Measurements from ENCODE around the gene AZIN2.
A peak's percentile ranks its signal among the peaks of the same experiment; 100 is the strongest.
"Not testable (repeated sequence)": the region's sequence is repeated elsewhere in the genome, so short reads cannot be mapped to it uniquely, and the experiment has no call there.

The AZIN2 gene

DNA sequence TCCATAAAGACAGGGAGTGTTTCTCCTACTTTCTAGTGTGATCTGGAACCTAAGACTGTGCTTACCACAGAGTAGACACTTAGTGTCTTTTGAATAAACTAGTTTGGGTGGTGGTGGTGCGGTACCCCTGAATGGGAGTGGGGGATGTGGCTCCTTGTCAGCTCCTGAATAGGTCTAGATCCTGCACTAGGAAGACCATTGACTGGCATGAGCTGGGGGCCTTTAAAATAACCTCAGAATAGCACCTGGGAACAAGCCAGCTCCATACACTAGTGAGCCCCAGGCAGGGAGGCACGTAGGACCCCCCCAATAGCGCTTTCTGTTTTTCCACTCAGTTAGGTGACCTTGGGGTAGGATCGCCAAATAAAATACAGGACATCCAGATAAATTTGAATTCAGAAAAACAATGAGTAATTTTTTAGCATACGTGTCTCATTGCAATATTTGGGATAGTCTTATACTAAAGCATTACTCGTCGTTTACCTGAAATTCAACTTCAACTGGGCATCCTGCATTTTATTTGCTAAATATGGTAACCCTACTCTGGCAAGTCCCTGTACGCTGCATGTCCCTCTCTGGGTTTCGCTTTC, 45.6 kb downstream of the AZIN2 start:
- H3K9ac ChIP-seq (ENCODE audit: insufficient read length) = peak overlapping the region; percentile 95
- no peak for DNase-seq (ENCODE audit: low read depth, low spot score)
- TF ChIP-seq EZH2 (IDR thresholded peaks at IDR 0.05) (no peak), FOXP2 (optimal IDR thresholded peaks at IDR 0.05; ENCODE audit: control extremely low read depth, extremely low read length, insufficient read depth) (no peak), POLR2AphosphoS5 (IDR thresholded peaks at IDR 0.05; ENCODE audit: borderline replicate concordance, low read depth, low read length) (no peak; the same call in 1 of the 2 replicates)
- H3K4me3 ChIP-seq = peak overlapping the region; percentile 89
- H3K36me3 ChIP-seq (ENCODE audit: insufficient read depth, low read length) = no peaks in the 10 kb centered on the region
- peak overlapping the region; percentile 84 for H3K27ac ChIP-seq
- H3K9me3 ChIP-seq (ENCODE audit: low read depth, low read length) = no peaks in the 10 kb centered on the region

DNA sequence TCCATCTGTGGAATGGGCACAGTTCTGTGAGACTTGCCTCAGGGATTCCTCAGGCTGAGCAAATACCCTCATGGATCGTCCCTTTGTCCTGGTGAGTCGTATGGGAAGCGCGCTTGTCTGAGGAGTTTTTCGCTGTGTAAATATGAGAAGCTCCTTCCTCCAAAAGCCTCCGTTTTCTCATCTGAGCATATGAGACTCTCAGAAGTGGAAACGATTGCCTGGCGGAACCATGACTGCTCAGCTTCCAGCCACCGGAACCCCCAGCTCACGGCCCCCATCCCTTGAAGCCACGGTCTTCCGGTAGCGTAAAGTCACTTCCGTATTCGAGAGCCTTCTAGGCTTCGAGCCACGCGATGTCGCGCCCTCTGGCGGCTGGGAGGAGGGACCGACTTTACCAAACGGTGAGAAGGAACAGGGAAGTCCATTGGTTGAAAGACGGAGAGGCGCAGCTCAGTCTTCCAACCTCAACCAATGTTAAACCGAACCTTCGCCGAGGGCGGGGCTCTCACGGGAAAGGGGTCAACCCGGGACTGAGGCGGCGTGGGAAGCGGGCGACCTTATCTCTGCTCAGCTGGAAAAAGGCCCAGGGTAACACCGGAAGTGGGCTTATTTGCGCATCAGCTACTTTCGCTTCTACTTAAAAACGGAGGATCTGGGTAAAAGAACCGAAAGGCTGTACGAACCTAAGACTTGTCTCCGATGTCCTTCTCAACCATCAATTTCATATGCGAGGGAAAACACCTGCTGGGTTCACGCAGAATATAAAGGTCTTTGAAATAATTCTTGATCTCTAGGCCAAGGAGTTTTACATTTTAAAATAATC, 46.3 kb downstream of the AZIN2 start:
- no peaks in the 10 kb centered on the region for H3K36me3 ChIP-seq (ENCODE audit: insufficient read depth, low read length)
- DNase-seq (ENCODE audit: low read depth, low spot score) = peak; percentile 97
- H3K27ac ChIP-seq = peak overlapping the region; percentile 95
- no peaks in the 10 kb centered on the region for H3K9me3 ChIP-seq (ENCODE audit: low read depth, low read length)
- peak overlapping the region; percentile 95 for H3K9ac ChIP-seq (ENCODE audit: insufficient read length)
- H3K4me3 ChIP-seq = peak overlapping the region; percentile 89
- TF ChIP-seq POLR2AphosphoS5 (IDR thresholded peaks at IDR 0.05; ENCODE audit: borderline replicate concordance, low read depth, low read length) (peak; percentile 93), FOXP2 (optimal IDR thresholded peaks at IDR 0.05; ENCODE audit: control extremely low read depth, extremely low read length, insufficient read depth) (peak; percentile 12), EZH2 (IDR thresholded peaks at IDR 0.05) (no peak)

- Histone ChIP-seq H3K9me3 (ENCODE audit: low read depth, low read length) (no peaks in the 10 kb centered on the region), H3K36me3 (ENCODE audit: insufficient read depth, low read length) (no peaks in the 10 kb centered on the region), H3K4me3 (peak overlapping the region; percentile 89), H3K27ac (peak overlapping the region; percentile 47), H3K9ac (ENCODE audit: insufficient read length) (no peak overlapping the region)
- TF ChIP-seq FOXP2 (optimal IDR thresholded peaks at IDR 0.05; ENCODE audit: control extremely low read depth, extremely low read length, insufficient read depth) (no peak), EZH2 (IDR thresholded peaks at IDR 0.05) (no peak), POLR2AphosphoS5 (IDR thresholded peaks at IDR 0.05; ENCODE audit: borderline replicate concordance, low read depth, low read length) (no peak)
- no peak for DNase-seq (ENCODE audit: low read depth, low spot score)
These were observed 47.8 kb downstream of the AZIN2 start for GRCh38 chr1:33128781-33129180.

DNA sequence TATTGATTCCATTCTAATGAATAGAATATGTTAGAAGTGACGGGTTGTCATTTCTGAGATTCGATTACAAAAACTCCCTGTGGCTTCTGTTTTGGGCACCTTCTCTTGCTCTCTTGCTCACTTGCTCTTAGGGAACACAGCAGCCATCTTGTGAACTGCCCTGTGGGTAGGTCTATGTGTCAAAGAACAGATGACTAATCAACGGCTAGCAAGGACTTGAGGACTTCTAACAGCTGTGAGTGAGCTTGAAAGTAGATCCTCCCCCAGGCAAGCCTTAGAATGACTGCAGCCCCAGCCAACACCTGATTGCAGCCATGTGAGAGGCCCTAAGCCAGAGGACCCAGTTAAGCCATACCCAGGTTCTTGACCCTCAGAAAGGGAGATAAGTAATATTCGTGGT, 49.3 kb downstream of the AZIN2 start:
- no peak overlapping the region for H3K4me3 ChIP-seq
- no peaks in the 10 kb centered on the region for H3K36me3 ChIP-seq (ENCODE audit: insufficient read depth, low read length)
- no peaks in the 10 kb centered on the region for H3K9me3 ChIP-seq (ENCODE audit: low read depth, low read length)
- no peak for DNase-seq (ENCODE audit: low read depth, low spot score)
- no peak overlapping the region for H3K27ac ChIP-seq
- no peak for TF ChIP-seq EZH2 (IDR thresholded peaks at IDR 0.05)
- no peak for TF ChIP-seq FOXP2 (optimal IDR thresholded peaks at IDR 0.05; ENCODE audit: control extremely low read depth, extremely low read length, insufficient read depth)
- TF ChIP-seq POLR2AphosphoS5 (IDR thresholded peaks at IDR 0.05; ENCODE audit: borderline replicate concordance, low read depth, low read length) = no peak
- no peak overlapping the region for H3K9ac ChIP-seq (ENCODE audit: insufficient read length)

- H3K9ac ChIP-seq (ENCODE audit: insufficient read length) = no peak overlapping the region
- TF ChIP-seq POLR2AphosphoS5 (IDR thresholded peaks at IDR 0.05; ENCODE audit: borderline replicate concordance, low read depth, low read length) (no peak), FOXP2 (optimal IDR thresholded peaks at IDR 0.05; ENCODE audit: control extremely low read depth, extremely low read length, insufficient read depth) (no peak), EZH2 (IDR thresholded peaks at IDR 0.05) (no peak)
- H3K27ac ChIP-seq = no peak overlapping the region
- H3K36me3 ChIP-seq (ENCODE audit: insufficient read depth, low read length) = no peaks in the 10 kb centered on the region
- no peak for DNase-seq (ENCODE audit: low read depth, low spot score)
- H3K4me3 ChIP-seq = no peak overlapping the region
- H3K9me3 ChIP-seq (ENCODE audit: low read depth, low read length) = no peaks in the 10 kb centered on the region
These were observed 50.2 kb downstream of the AZIN2 start for GRCh38 chr1:33131191-33131590.

GRCh38 chr1:33132549-33132948, 51.6 kb downstream of the AZIN2 start:
- Histone ChIP-seq H3K9ac (ENCODE audit: insufficient read length) (no peak overlapping the region), H3K36me3 (ENCODE audit: insufficient read depth, low read length) (no peaks in the 10 kb centered on the region), H3K27ac (no peak overlapping the region), H3K4me3 (no peak overlapping the region), H3K9me3 (ENCODE audit: low read depth, low read length) (no peaks in the 10 kb centered on the region)
- DNase-seq (ENCODE audit: low read depth, low spot score) = no peak
- TF ChIP-seq FOXP2 (optimal IDR thresholded peaks at IDR 0.05; ENCODE audit: control extremely low read depth, extremely low read length, insufficient read depth) (no peak), POLR2AphosphoS5 (IDR thresholded peaks at IDR 0.05; ENCODE audit: borderline replicate concordance, low read depth, low read length) (no peak), EZH2 (IDR thresholded peaks at IDR 0.05) (no peak)

DNA sequence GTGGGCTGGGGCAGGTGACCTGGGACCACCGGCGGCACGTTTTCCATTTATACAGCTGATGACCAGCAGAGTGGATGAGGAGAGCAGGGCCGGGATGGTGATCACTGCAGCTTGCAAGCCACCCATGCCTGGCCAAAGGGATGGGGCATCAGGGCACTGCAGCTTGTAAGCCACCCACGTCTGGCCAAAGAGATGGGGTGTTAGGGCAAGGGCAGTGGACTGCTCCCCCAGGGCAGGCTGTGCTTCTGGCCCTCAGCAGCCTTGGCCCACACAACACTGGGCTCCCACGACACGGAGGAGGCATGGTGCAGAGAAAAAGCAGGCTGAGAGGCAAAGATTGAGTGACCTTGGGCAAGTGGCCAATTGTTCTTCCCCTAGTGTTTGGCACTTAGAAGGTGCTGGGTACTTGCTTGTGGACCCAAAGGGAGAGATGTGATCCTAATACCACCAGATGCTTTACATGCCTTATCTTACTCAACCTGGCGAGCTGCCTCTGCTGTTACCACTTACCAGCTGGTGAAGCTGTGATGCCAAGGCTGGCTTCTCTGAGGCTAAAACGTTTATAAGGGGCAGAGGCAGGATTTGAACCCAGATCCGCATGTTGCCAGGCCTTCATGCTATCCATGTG, 52.6 kb downstream of the AZIN2 start:
- H3K4me3 ChIP-seq = no peak overlapping the region
- no peak overlapping the region for H3K9ac ChIP-seq (ENCODE audit: insufficient read length)
- DNase-seq (ENCODE audit: low read depth, low spot score) = no peak
- peak overlapping the region; percentile 90 for H3K27ac ChIP-seq
- no peaks in the 10 kb centered on the region for H3K36me3 ChIP-seq (ENCODE audit: insufficient read depth, low read length)
- TF ChIP-seq POLR2AphosphoS5 (IDR thresholded peaks at IDR 0.05; ENCODE audit: borderline replicate concordance, low read depth, low read length) (no peak), FOXP2 (optimal IDR thresholded peaks at IDR 0.05; ENCODE audit: control extremely low read depth, extremely low read length, insufficient read depth) (no peak), EZH2 (IDR thresholded peaks at IDR 0.05) (no peak)
- H3K9me3 ChIP-seq (ENCODE audit: low read depth, low read length) = no peaks in the 10 kb centered on the region

- H3K36me3 ChIP-seq (ENCODE audit: insufficient read depth, low read length) = not testable (repeated sequence)
These were observed 55.1 kb downstream of the AZIN2 start for GRCh38 chr1:33136041-33136440.

More at GRCh38 chr1:33136041-33136440, 55.1 kb downstream of the AZIN2 start:
- not testable (repeated sequence) for H3K9ac ChIP-seq (ENCODE audit: insufficient read length); DNase-seq (ENCODE audit: low read depth, low spot score); H3K9me3 ChIP-seq (ENCODE audit: low read depth, low read length)
- H3K27ac ChIP-seq = peak overlapping the region; percentile 90
- peak overlapping the region; percentile 14; the same call in 1 of the 2 replicates for H3K4me3 ChIP-seq

All from SK-N-MC (cell line).